Measurements from ENCODE around the gene ARFIP2.
"Not testable (repeated sequence)": the region's sequence is repeated elsewhere in the genome, so short reads cannot be mapped to it uniquely, and the experiment has no call there.

Gene ARFIP2

GRCh38 chr11:6481012-6481923 lies at the start of gene ARFIP2, which contains the start of gene TIMM10B:
Gene ARFIP2 (minus strand): TSS chr11:6481331. CDS start chr11:6480421, 910 bp downstream.
Gene TIMM10B (plus strand): TSS chr11:6481501. CDS start chr11:6481517, 16 bp downstream.
- DNase-seq (ENCODE audit: low spot score) = peak; percentile 98

GRCh38 chr11:6530848-6531247 lies 49.7 kb upstream of the ARFIP2 start:
- no peak for DNase-seq (ENCODE audit: low spot score)

- no peak for DNase-seq (ENCODE audit: low spot score)
Measured at GRCh38 chr11:6529266-6529665, 48.1 kb upstream of the ARFIP2 start.

GRCh38 chr11:6526411-6527135 lies 45.4 kb upstream of the ARFIP2 start:
- DNase-seq (ENCODE audit: low spot score) = no peak

- DNase-seq (ENCODE audit: low spot score) = peak; percentile 36
Measured at GRCh38 chr11:6523253-6523652, 42.1 kb upstream of the ARFIP2 start.

- not testable (repeated sequence) for DNase-seq (ENCODE audit: low spot score)
Measured at GRCh38 chr11:6521946-6522345, 40.8 kb upstream of the ARFIP2 start.

- no peak for DNase-seq (ENCODE audit: low spot score)
Measured at GRCh38 chr11:6520265-6520664, 39.1 kb upstream of the ARFIP2 start.

GRCh38 chr11:6516865-6517264 lies 35.7 kb upstream of the ARFIP2 start:
- DNase-seq (ENCODE audit: low spot score) = no peak

- DNase-seq (ENCODE audit: low spot score) = peak; percentile 92
Measured at GRCh38 chr11:6505577-6506240, 24.6 kb upstream of the ARFIP2 start.

GRCh38 chr11:6504166-6504565 lies 23.0 kb upstream of the ARFIP2 start:
- no peak for DNase-seq (ENCODE audit: low spot score)

GRCh38 chr11:6502382-6502781 lies 21.3 kb upstream of the ARFIP2 start:
- DNase-seq (ENCODE audit: low spot score) = no peak

- DNase-seq (ENCODE audit: low spot score) = no peak
Measured at GRCh38 chr11:6498544-6498943, 17.4 kb upstream of the ARFIP2 start.

GRCh38 chr11:6498121-6498520 lies 17.0 kb upstream of the ARFIP2 start:
- DNase-seq (ENCODE audit: low spot score) = no peak

GRCh38 chr11:6497069-6497839 lies 16.1 kb upstream of the ARFIP2 start, which contains the start of gene DNHD1:
Gene DNHD1 (plus strand): TSS chr11:6497280. CDS start chr11:6498216, 936 bp downstream.
- DNase-seq (ENCODE audit: low spot score) = no peak

GRCh38 chr11:6489306-6489705 lies 8.2 kb upstream of the ARFIP2 start:
- no peak for DNase-seq (ENCODE audit: low spot score)

GRCh38 chr11:6488821-6489220 lies 7.7 kb upstream of the ARFIP2 start:
- DNase-seq (ENCODE audit: low spot score) = no peak

GRCh38 chr11:6488342-6488741 lies 7.2 kb upstream of the ARFIP2 start:
- no peak for DNase-seq (ENCODE audit: low spot score)

GRCh38 chr11:6486938-6487337 lies 5.8 kb upstream of the ARFIP2 start:
- no peak for DNase-seq (ENCODE audit: low spot score)

- DNase-seq (ENCODE audit: low spot score) = no peak
Measured at GRCh38 chr11:6486256-6486655, 5.1 kb upstream of the ARFIP2 start.

GRCh38 chr11:6485661-6486060 lies 4.5 kb upstream of the ARFIP2 start:
- DNase-seq (ENCODE audit: low spot score) = no peak

GRCh38 chr11:6483015-6483414 lies 1.9 kb upstream of the ARFIP2 start:
- no peak for DNase-seq (ENCODE audit: low spot score)

- DNase-seq (ENCODE audit: low spot score) = peak; percentile 56
Measured at GRCh38 chr11:6482441-6482840, 1.3 kb upstream of the ARFIP2 start.
